Transverse colon (tissue), 4 donors: ENCODE results near the gene PDCD11. TPM values are rescaled to one million over a fixed set of nuclear protein-coding genes. Genes with fewer than 3 reads are reported as not detected.

ENCODE experiments used
- DNase-seq: peaks from one replicate; pipeline ENCODE4 v3.0.0-alpha.2; 2019
- H3K27ac ChIP-seq, 4 donors: fragments of 200-600 bp; sonication (generic); 2 replicates each; pipeline ENCODE4 v1.5.1; 2016 to 2018; ENCODE audit warnings: inconsistent platforms in 4 of 4
- H3K27me3 ChIP-seq: fragments of 200-600 bp; sonication (generic); 2 replicates; pipeline ENCODE4 v1.5.1; 2017; ENCODE audit warnings: inconsistent platforms
- H3K36me3 ChIP-seq, 4 donors: fragments of 200-600 bp; sonication (generic); 2 replicates each; pipeline ENCODE4 v1.5.1; 2017 to 2019; ENCODE audit warnings: inconsistent platforms in 4 of 4
- H3K4me1 ChIP-seq, 4 donors: fragments of 200-600 bp; sonication (generic); 2 replicates each; pipeline ENCODE4 v1.5.1; 2017 to 2020; ENCODE audit warnings: inconsistent platforms in 4 of 4
- H3K4me3 ChIP-seq, 4 donors: fragments of 200-600 bp; sonication (generic); 1 replicate in 1 of 4; 2 replicates in 3 of 4; pipeline versions ENCODE4 v1.5.1 to v1.6.1; 2017 to 2019; ENCODE audit warnings: inconsistent platforms in 4 of 4
- H3K9me3 ChIP-seq, 2 donors: fragments of 200-600 bp; sonication (generic); 2 replicates each; pipeline ENCODE4 v1.5.1; 2017 to 2019; ENCODE audit warnings: inconsistent platforms in 2 of 2
- CTCF ChIP-seq, 5 experiments: fragments of 200-600 bp in 3 of 5; fragments of 450-650 bp in 2 of 5; sonication (generic) in 3 of 5; IDR thresholded peaks; 1 replicate in 2 of 5; 2 replicates in 3 of 5; pipeline ENCODE4 v1.5.1; 2016 to 2017; ENCODE audit warnings: antibody characterized with exemption in 5 of 5, inconsistent platforms in 3 of 5, mild to moderate bottlenecking in 2 of 5, moderate library complexity in 1 of 5
- EP300 ChIP-seq: sonication (generic); formaldehyde crosslinking; IDR thresholded peaks from one replicate; pipeline ENCODE4 v1.6.1; 2017; ENCODE audit warnings: antibody characterized with exemption, low read depth
- POLR2A ChIP-seq: fragments of 450-650 bp; IDR thresholded peaks from one replicate; pipeline ENCODE4 v1.6.1; 2016; ENCODE audit warnings: antibody characterized with exemption, mild to moderate bottlenecking, moderate library complexity
- POLR2AphosphoS5 ChIP-seq, 3 donors: sonication (generic); formaldehyde crosslinking; IDR thresholded peaks; one replicate each; pipeline ENCODE4 v1.6.1; 2016; ENCODE audit warnings: antibody characterized with exemption in 3 of 3
- WGBS, 2 donors: methylation state at CpG; one replicate each; pipeline ENCODE4 v1.1.5; 2018; ENCODE audit warnings: low coverage in 1 of 2; 5-methylcytosine and 5-hydroxymethylcytosine counted together
- in situ Hi-C, 4 donors: fragments of 200-750 bp; cut with MboI; loops; one replicate each; pipeline versions ENCODE4 v1.15.0 to v1.15.1; 2017; ENCODE audit warnings: low sequenced_read_pairs in 3 of 4, low pct_ligation_motif_present in 1 of 4, low pct_unique_long_range_greater_than_20kb in 1 of 4
- intact Hi-C: fragments of 100-400 bp; cut with DNase I; formaldehyde crosslinking; loops from one replicate; pipeline ENCODE4 v1.15.1; 2023; ENCODE audit warnings: low total_unique reads
- total RNA-seq, 4 donors: library from RNA; depleted of rRNA; stranded (reverse); fragments of >200 nt; gene quantifications; one replicate each; pipeline ENCODE4 v1.1.0, GENCODE V29; 2016

The PDCD11 gene
- total RNA-seq, 4 donors from 2014 or later = 10.1 to 20.0 (median 13.3) TPM

GRCh38 chr10:103429647-103430046 is 33.2 kb downstream of the PDCD11 start:
- DNase-seq = no peak
- TF ChIP-seq EP300 (no peak), CTCF (IDR thresholded peaks at IDR 0.05) (no peak), POLR2AphosphoS5 (IDR thresholded peaks at IDR 0.05) (no peak), POLR2A (no peak)
- WGBS, 2 donors = 96% methylated on average over 5 of the region's 5 CpGs
- no peaks in the 10 kb centered on the region for H3K27me3 ChIP-seq
- intact Hi-C loops = no loop called here
- peaks cover 0 to 36% (median 12%) of the 10 kb centered on the region in 4 donors for H3K36me3 ChIP-seq
- in situ Hi-C loops = loop anchor here in 1 of 4 donors (10.0 kb wide), 1 partner anchor 55 kb away; no protein-coding TSS in a partner anchor
- no peak overlapping the region for H3K4me3 ChIP-seq
- H3K27ac ChIP-seq = no peak overlapping the region
- H3K9me3 ChIP-seq = no peaks in the 10 kb centered on the region
- H3K4me1 ChIP-seq = no peaks in the 10 kb centered on the region

- Histone ChIP-seq H3K27ac (no peak overlapping the region), H3K4me1 (no peaks in the 10 kb centered on the region), H3K36me3 (peaks cover 0 to 38% (median 16%) of the 10 kb centered on the region in 4 donors), H3K27me3 (no peaks in the 10 kb centered on the region), H3K9me3 (no peaks in the 10 kb centered on the region), H3K4me3 (no peak overlapping the region)
- in situ Hi-C loops = no loop called here
- WGBS, 2 donors = 75 to 82% methylated on average over 8 of the region's 8 CpGs
- intact Hi-C loops = no loop called here
- TF ChIP-seq EP300 = no peak
- no peak for DNase-seq
Observed at GRCh38 chr10:103431902-103432301, 35.5 kb downstream of the PDCD11 start.

GRCh38 chr10:103433858-103434257 is 37.4 kb downstream of the PDCD11 start:
- TF ChIP-seq POLR2A (no peak), EP300 (no peak), CTCF (IDR thresholded peaks at IDR 0.05) (no peak), POLR2AphosphoS5 (IDR thresholded peaks at IDR 0.05) (no peak)
- no peak overlapping the region for H3K27ac ChIP-seq
- WGBS, 2 donors = 85 to 100% methylated on average over 1 to 2 of the region's 2 CpGs
- no peaks in the 10 kb centered on the region for H3K4me1 ChIP-seq
- H3K36me3 ChIP-seq = peaks cover 0 to 50% (median 20%) of the 10 kb centered on the region in 4 donors
- DNase-seq = no peak
- intact Hi-C loops (no loop called here), in situ Hi-C loops (no loop called here)
- H3K4me3 ChIP-seq = no peak overlapping the region
- no peaks in the 10 kb centered on the region for H3K27me3 ChIP-seq
- no peaks in the 10 kb centered on the region for H3K9me3 ChIP-seq

- Histone ChIP-seq H3K36me3 (peaks cover 0 to 75% (median 17%) of the 10 kb centered on the region in 4 donors), H3K4me3 (no peak overlapping the region), H3K27me3 (no peaks in the 10 kb centered on the region), H3K4me1 (no peaks in the 10 kb centered on the region), H3K27ac (no peak overlapping the region), H3K9me3 (no peaks in the 10 kb centered on the region)
- no peak for TF ChIP-seq EP300
- no peak for TF ChIP-seq POLR2A
- no peak for TF ChIP-seq POLR2AphosphoS5 (IDR thresholded peaks at IDR 0.05)
- no peak for TF ChIP-seq CTCF (IDR thresholded peaks at IDR 0.05)
- 98% methylated on average over 4 of the region's 4 CpGs; no CpG with 5 or more reads in 1 of the 2 donors for WGBS, 2 donors
- intact Hi-C loops = no loop called here
- in situ Hi-C loops = no loop called here
- no peak for DNase-seq
Observed at GRCh38 chr10:103439776-103440175, 43.4 kb downstream of the PDCD11 start.

- H3K27me3 ChIP-seq = no peaks in the 10 kb centered on the region
- no peak for TF ChIP-seq POLR2AphosphoS5 (IDR thresholded peaks at IDR 0.05)
- TF ChIP-seq CTCF (IDR thresholded peaks at IDR 0.05) = no peak
- TF ChIP-seq POLR2A = no peak
- no peak for TF ChIP-seq EP300
- whole genome bisulfite sequencing, 2 donors = 60 to 94% methylated on average over 1 to 14 of the region's 14 CpGs
- peaks cover 0 to under 1% (median 0%) of the 10 kb centered on the region in 4 donors for H3K4me1 ChIP-seq
- in situ Hi-C loops (no loop called here), intact Hi-C loops (no loop called here)
- peaks cover 0 to 76% (median 15%) of the 10 kb centered on the region in 4 donors for H3K36me3 ChIP-seq
- H3K4me3 ChIP-seq = no peak overlapping the region
- no peak overlapping the region for H3K27ac ChIP-seq
- DNase-seq = no peak
- H3K9me3 ChIP-seq = no peaks in the 10 kb centered on the region
Observed at GRCh38 chr10:103440416-103440815, 44.0 kb downstream of the PDCD11 start.
